Urinary bladder (tissue), 4 donors: Measurements from ENCODE around the gene PEX19. TPM values are rescaled to one million over a fixed set of nuclear protein-coding genes. Genes with fewer than 3 reads are reported as not detected.

ENCODE experiments used
- DNase-seq: peaks from one replicate; pipeline ENCODE4 v3.0.0-alpha.2; 2015; ENCODE audit errors: extremely low spot score
- H3K27ac ChIP-seq: one replicate; pipeline ENCODE4 v1.5.1; 2013; ENCODE audit warnings: low read depth, mild to moderate bottlenecking, moderate library complexity
- H3K36me3 ChIP-seq: one replicate; pipeline ENCODE4 v1.6.1; 2013; ENCODE audit warnings: mild to moderate bottlenecking, moderate library complexity; ENCODE audit not compliant: insufficient read depth
- H3K4me1 ChIP-seq: one replicate; pipeline ENCODE4 v1.6.1; 2013; ENCODE audit warnings: mild to moderate bottlenecking, moderate library complexity; ENCODE audit not compliant: insufficient read depth
- H3K4me3 ChIP-seq: one replicate; pipeline ENCODE4 v1.5.1; 2013; ENCODE audit warnings: low read depth, low read length
- WGBS: extraction: QIAGEN DNeasy Blood & Tissue Kit; methylation state at CpG from one replicate; pipeline ENCODE4 v1.1.7; 2013; 5-methylcytosine and 5-hydroxymethylcytosine counted together
- polyA plus RNA-seq: library from polyadenylated mRNA; stranded (reverse); fragments of 200-250 nt; gene quantifications from one replicate; pipeline ENCODE4 v1.2.3, GENCODE V29; 2013
- total RNA-seq: library from RNA; depleted of rRNA; stranded (reverse); fragments of >200 nt; gene quantifications from one replicate; pipeline ENCODE4 v1.2.3, GENCODE V29; 2014
- donor health status: healthy with polysubstance abuse.
- donor health status: healthy.

Gene PEX19
- total and polyA plus RNA-seq, 2 donors, result 46.7 to 55.0 TPM

DNA sequence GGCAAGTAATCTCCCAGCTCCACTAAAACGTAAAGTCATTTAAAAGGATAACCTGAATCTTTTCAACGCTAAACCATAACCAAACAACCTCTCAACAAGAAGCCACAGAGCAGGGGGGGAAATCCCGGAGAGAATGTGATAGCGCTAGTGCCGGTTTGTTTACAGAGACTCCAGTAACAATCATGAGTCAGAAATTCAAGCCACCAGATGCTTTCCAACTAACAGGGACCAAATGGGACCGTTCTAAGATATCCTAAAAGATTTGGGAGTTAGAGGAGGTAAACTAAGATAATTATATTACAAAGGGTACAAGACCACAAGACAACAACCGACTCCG is 23.4 kb downstream of the PEX19 start:
- WGBS, result 0% methylated on average over 8 of the region's 8 CpGs
- Histone ChIP-seq H3K4me1 (no peaks in the 10 kb centered on the region), H3K36me3 (no peaks in the 10 kb centered on the region), H3K4me3 (peak overlapping the region; percentile 71), H3K27ac (peak overlapping the region; percentile 93)
- DNase-seq, result peak; percentile 47

DNA sequence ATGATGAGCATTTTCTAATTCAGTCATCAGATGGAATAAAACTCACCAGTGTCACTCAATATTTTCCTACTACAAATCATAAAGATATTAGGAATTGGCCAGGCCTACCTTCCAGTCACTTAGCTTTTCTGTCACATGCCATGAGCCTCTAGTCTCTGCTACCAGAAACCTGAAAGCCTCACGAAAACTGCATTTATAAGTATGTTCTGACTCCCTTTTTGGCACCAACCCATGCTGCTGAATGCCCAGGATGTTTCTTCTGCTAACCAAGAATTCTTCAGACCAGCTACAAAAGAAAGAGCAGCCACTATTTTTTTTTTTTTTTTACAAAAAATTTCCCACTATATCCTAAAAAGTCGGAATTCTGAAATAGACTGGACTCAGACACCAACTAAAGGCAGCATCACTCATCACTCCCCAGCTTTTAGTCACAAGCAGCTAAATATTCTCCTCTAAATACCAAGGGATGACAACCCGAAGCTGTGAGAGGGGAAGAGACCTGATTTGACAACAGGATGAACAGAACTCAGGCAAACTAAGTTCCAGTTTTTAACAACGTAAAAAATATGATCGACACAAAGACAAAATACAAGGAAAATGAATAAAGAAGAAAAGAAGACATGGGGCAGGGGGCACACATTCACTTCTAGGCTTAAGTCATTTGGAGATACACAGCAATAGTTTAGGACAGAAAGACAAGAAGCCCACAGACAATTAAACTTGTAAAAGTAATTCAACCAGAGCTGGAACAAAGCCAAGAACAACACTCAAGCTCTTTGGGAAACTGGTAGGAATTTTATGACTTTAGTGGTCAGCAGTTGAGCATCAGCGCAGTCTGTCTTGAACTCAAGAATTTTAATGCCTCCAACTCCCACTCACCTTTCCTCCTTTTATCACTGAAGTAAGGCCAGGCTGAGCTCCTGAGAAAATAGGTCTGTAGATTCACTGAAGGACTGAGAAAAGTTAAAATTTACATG is 24.2 kb downstream of the PEX19 start:
- Histone ChIP-seq H3K4me3 (peak overlapping the region; percentile 71), H3K27ac (no peak overlapping the region), H3K4me1 (no peaks in the 10 kb centered on the region), H3K36me3 (no peaks in the 10 kb centered on the region)
- WGBS, result 20% methylated on average over 6 of the region's 6 CpGs
- peak; percentile 36 for DNase-seq

- Histone ChIP-seq H3K27ac (no peak overlapping the region), H3K36me3 (no peaks in the 10 kb centered on the region), H3K4me3 (no peak overlapping the region), H3K4me1 (no peaks in the 10 kb centered on the region)
- 93% methylated on average over 7 of the region's 7 CpGs for WGBS
- no peak for DNase-seq
These were observed 26.6 kb downstream of the PEX19 start for GRCh38 chr1:160258177-160258798.

- Histone ChIP-seq H3K4me1 (no peaks in the 10 kb centered on the region), H3K36me3 (no peaks in the 10 kb centered on the region), H3K4me3 (no peak overlapping the region), H3K27ac (no peak overlapping the region)
- WGBS, result 93% methylated on average over 6 of the region's 6 CpGs
- DNase-seq, result no peak
These were observed 27.4 kb downstream of the PEX19 start for GRCh38 chr1:160257411-160258015.

GRCh38 chr1:160256396-160257046 is 28.4 kb downstream of the PEX19 start:
- Histone ChIP-seq H3K27ac (no peak overlapping the region), H3K4me1 (no peaks in the 10 kb centered on the region), H3K4me3 (no peak overlapping the region), H3K36me3 (no peaks in the 10 kb centered on the region)
- no peak for DNase-seq
- 30% methylated on average over 3 of the region's 3 CpGs for WGBS

- WGBS, result 83% methylated on average over 4 of the region's 4 CpGs
- DNase-seq, result no peak
- Histone ChIP-seq H3K36me3 (no peaks in the 10 kb centered on the region), H3K4me1 (no peaks in the 10 kb centered on the region), H3K4me3 (no peak overlapping the region), H3K27ac (no peak overlapping the region)
These were observed 29.1 kb downstream of the PEX19 start for GRCh38 chr1:160255781-160256300.

GRCh38 chr1:160251687-160252526 is 33.0 kb downstream of the PEX19 start:
- H3K27ac ChIP-seq, result no peak overlapping the region
- H3K4me3 ChIP-seq, result no peak overlapping the region
- WGBS, result 66% methylated on average over 5 of the region's 5 CpGs
- peak; percentile 35 for DNase-seq
- H3K36me3 ChIP-seq, result no peaks in the 10 kb centered on the region
- no peaks in the 10 kb centered on the region for H3K4me1 ChIP-seq

DNA sequence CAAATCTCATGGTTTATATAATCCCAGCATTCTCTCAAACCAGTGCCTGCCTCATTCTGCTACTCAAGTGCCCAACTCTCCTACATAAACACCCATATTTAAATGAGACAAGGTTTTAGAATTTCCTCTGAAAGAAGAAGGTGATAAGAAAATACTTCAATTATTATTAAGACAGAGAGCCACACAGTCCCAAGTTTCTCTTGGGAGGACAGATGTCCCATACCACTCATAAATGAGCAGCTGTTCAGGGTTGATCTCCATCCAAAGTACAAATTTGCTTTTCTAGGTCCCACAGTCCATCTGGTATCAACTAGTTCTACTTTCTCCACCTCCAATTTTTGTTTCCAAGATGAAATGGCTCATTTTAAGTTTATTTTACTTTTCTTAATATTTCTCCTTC is 33.9 kb downstream of the PEX19 start:
- Histone ChIP-seq H3K4me1 (no peaks in the 10 kb centered on the region), H3K4me3 (no peak overlapping the region), H3K36me3 (no peaks in the 10 kb centered on the region), H3K27ac (no peak overlapping the region)
- DNase-seq, result no peak

DNA sequence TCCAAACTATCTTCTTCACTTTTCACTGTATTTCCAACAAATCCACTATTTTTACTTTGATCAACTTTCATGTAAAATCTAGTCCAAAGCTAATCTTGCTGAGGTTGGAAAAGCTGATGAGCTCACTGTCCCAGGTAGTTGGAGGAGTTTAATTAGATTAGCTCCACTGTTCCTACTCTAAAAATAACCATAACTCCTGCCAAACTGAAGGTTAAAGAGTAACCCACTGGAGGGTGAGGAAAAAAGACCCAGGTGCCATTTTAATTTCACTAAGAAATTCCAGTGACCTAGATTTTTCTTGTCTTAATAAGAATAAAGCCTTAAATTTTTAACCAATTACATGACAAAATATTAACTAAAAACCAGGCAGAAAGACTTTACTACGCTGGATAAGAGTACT is 37.9 kb downstream of the PEX19 start:
- peaks cover 3% of the 10 kb centered on the region for H3K36me3 ChIP-seq
- WGBS, result 94% methylated on average over 1 of the region's 1 CpG
- no peak overlapping the region for H3K4me3 ChIP-seq
- H3K4me1 ChIP-seq, result no peaks in the 10 kb centered on the region
- H3K27ac ChIP-seq, result no peak overlapping the region
- no peak for DNase-seq

GRCh38 chr1:160245434-160245833 is 39.5 kb downstream of the PEX19 start:
- Histone ChIP-seq H3K36me3 (peaks cover 3% of the 10 kb centered on the region), H3K27ac (no peak overlapping the region), H3K4me1 (no peaks in the 10 kb centered on the region), H3K4me3 (no peak overlapping the region)
- DNase-seq, result no peak
- 100% methylated on average over 1 of the region's 1 CpG for WGBS

GRCh38 chr1:160244209-160244608 is 40.7 kb downstream of the PEX19 start:
- 84% methylated on average over 1 of the region's 1 CpG for WGBS
- no peaks in the 10 kb centered on the region for H3K4me1 ChIP-seq

GRCh38 chr1:160243767-160244166 is 41.2 kb downstream of the PEX19 start:
- H3K27ac ChIP-seq, result no peak overlapping the region
- no peaks in the 10 kb centered on the region for H3K4me1 ChIP-seq
- H3K36me3 ChIP-seq, result peaks cover 11% of the 10 kb centered on the region
- no peak overlapping the region for H3K4me3 ChIP-seq
- no peak for DNase-seq

More at GRCh38 chr1:160244209-160244608, 40.7 kb downstream of the PEX19 start:
- no peak overlapping the region for H3K4me3 ChIP-seq
- DNase-seq, result no peak
- H3K36me3 ChIP-seq, result peaks cover 11% of the 10 kb centered on the region
- H3K27ac ChIP-seq, result no peak overlapping the region
